Measurements from ENCODE around the gene PCOLCE2. TPM values are rescaled to one million over a fixed set of nuclear protein-coding genes. Genes with fewer than 3 reads are reported as not detected.

Gene PCOLCE2
- total RNA-seq, 1 experiment from 2014 or later = 14.6 TPM

DNA sequence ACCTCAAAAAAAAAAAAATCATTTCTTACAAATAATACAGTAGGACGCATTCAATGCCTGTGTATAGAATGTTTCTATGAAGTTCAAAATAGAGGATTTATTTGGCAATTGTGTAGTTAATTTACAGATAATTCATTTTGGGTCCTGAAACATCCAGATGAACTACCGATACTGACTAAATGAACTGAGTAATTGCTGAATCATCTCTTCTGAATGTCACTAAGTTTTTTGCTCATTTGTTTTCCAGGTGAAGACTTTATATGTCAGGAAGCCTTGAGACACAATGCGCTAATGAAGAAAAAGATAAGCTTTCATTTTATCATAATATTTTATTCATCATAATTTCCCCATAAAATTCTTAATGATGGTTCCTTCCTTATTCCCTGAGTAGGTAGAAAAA lies 39.7 kb downstream of the PCOLCE2 start:
- TF ChIP-seq, protein P1, sequence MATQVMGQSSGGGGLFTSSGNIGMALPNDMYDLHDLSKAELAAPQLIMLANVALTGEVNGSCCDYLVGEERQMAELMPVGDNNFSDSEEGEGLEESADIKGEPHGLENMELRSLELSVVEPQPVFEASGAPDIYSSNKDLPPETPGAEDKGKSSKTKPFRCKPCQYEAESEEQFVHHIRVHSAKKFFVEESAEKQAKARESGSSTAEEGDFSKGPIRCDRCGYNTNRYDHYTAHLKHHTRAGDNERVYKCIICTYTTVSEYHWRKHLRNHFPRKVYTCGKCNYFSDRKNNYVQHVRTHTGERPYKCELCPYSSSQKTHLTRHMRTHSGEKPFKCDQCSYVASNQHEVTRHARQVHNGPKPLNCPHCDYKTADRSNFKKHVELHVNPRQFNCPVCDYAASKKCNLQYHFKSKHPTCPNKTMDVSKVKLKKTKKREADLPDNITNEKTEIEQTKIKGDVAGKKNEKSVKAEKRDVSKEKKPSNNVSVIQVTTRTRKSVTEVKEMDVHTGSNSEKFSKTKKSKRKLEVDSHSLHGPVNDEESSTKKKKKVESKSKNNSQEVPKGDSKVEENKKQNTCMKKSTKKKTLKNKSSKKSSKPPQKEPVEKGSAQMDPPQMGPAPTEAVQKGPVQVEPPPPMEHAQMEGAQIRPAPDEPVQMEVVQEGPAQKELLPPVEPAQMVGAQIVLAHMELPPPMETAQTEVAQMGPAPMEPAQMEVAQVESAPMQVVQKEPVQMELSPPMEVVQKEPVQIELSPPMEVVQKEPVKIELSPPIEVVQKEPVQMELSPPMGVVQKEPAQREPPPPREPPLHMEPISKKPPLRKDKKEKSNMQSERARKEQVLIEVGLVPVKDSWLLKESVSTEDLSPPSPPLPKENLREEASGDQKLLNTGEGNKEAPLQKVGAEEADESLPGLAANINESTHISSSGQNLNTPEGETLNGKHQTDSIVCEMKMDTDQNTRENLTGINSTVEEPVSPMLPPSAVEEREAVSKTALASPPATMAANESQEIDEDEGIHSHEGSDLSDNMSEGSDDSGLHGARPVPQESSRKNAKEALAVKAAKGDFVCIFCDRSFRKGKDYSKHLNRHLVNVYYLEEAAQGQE (IDR thresholded peaks at IDR 0.05; ENCODE audit: insufficient read depth in 1 of 2, low read depth in 2 of 2, low read length in 1 of 2) = no peak
- TF ChIP-seq TCF7L2 (IDR thresholded peaks at IDR 0.05; ENCODE audit: low read depth, low read length) (no peak), POLR2AphosphoS5 (IDR thresholded peaks at IDR 0.05; ENCODE audit: low read depth, low read length) (no peak), SIN3A (IDR thresholded peaks at IDR 0.05; ENCODE audit: borderline replicate concordance, insufficient read depth, low read depth, low read length) (no peak)
- TF ChIP-seq, protein P2, sequence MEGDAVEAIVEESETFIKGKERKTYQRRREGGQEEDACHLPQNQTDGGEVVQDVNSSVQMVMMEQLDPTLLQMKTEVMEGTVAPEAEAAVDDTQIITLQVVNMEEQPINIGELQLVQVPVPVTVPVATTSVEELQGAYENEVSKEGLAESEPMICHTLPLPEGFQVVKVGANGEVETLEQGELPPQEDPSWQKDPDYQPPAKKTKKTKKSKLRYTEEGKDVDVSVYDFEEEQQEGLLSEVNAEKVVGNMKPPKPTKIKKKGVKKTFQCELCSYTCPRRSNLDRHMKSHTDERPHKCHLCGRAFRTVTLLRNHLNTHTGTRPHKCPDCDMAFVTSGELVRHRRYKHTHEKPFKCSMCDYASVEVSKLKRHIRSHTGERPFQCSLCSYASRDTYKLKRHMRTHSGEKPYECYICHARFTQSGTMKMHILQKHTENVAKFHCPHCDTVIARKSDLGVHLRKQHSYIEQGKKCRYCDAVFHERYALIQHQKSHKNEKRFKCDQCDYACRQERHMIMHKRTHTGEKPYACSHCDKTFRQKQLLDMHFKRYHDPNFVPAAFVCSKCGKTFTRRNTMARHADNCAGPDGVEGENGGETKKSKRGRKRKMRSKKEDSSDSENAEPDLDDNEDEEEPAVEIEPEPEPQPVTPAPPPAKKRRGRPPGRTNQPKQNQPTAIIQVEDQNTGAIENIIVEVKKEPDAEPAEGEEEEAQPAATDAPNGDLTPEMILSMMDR (IDR thresholded peaks at IDR 0.05) = no peak
- CTCF ChIA-PET = no interaction called here
- Histone ChIP-seq H3K36me3 (ENCODE audit: control insufficient read depth, insufficient read depth, low read length) (no peaks in the 10 kb centered on the region), H3K27me3 (ENCODE audit: control insufficient read depth, insufficient read depth, low read length) (no peaks in the 10 kb centered on the region), H3K4me3 (ENCODE audit: low read depth in 2 of 2, low read length in 2 of 2) (no peak overlapping the region), H3K27ac (ENCODE audit: low read length) (no peak overlapping the region), H3K4me1 (ENCODE audit: control insufficient read depth, insufficient read depth, low read length) (peaks cover 9% of the 10 kb centered on the region), H3K9me3 (ENCODE audit: control insufficient read depth, insufficient read depth, low read depth, low read length) (no peaks in the 10 kb centered on the region)
- no peak for ATAC-seq
- intact Hi-C loops (cut with micrococcal nuclease; ENCODE audit: unreplicated experiment) = no loop called here
- in situ Hi-C loops (cut with HindIII; ENCODE audit: low pct_unique_long_range_greater_than_20kb, low sequenced_read_pairs) = no loop called here
- POLR2A ChIA-PET = no interaction called here
- BruUV-seq (replicated peaks) = no TSS peak
- DNase-seq (ENCODE audit: low read depth, low spot score) = no peak

DNA sequence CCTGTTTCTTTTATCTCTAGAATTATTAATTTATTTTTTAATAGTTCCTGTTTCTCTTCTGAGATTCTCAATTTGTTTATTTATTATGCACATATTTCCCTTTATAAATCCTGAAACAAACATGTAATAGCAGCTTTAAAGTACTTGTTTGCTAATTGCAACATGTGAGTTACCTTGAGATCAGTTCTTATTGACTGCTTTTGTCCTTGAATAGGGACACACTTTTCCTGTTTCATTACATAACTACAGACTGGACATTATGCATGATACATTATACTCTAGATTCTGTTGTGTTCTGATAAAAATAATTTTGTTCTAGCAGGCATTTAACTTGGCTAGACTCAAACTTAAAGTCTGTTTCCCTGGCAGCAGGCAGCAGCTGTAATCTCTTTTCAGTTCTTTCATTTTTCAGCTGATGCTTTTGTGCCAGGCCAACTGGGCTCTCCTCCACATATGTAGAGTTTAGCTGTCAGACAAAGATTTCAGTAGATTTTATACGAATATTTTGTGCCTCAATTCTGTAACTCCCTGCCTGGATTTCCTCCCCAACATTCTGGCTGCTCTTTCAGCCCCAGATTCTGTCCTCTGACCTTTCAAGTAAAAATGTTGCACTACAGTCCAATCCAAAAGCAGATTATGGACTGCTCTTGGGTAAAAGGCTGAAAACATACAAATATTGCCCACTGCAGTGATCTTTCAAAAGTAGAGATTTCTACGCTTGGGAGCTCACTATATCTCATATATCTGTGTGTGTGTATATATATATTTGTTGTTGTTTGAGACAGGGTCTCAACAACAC lies 41.9 kb downstream of the PCOLCE2 start:
- H3K4me1 ChIP-seq (ENCODE audit: control insufficient read depth, insufficient read depth, low read length) = no peaks in the 10 kb centered on the region
- TF ChIP-seq, protein P1 (IDR thresholded peaks at IDR 0.05; ENCODE audit: insufficient read depth in 1 of 2, low read depth in 2 of 2, low read length in 1 of 2) = no peak
- TF ChIP-seq SIN3A (IDR thresholded peaks at IDR 0.05; ENCODE audit: borderline replicate concordance, insufficient read depth, low read depth, low read length) = no peak
- TF ChIP-seq, protein P2 (IDR thresholded peaks at IDR 0.05) = no peak
- TF ChIP-seq POLR2AphosphoS5 (IDR thresholded peaks at IDR 0.05; ENCODE audit: low read depth, low read length) = no peak
- TF ChIP-seq TCF7L2 (IDR thresholded peaks at IDR 0.05; ENCODE audit: low read depth, low read length) = no peak
- no peaks in the 10 kb centered on the region for H3K27me3 ChIP-seq (ENCODE audit: control insufficient read depth, insufficient read depth, low read length)
- ChIA-PET CTCF (no interaction called here), POLR2A (no interaction called here)
- ATAC-seq (no peak), DNase-seq (ENCODE audit: low read depth, low spot score) (no peak)
- H3K27ac ChIP-seq (ENCODE audit: low read length) = no peak overlapping the region
- in situ Hi-C loops (cut with HindIII; ENCODE audit: low pct_unique_long_range_greater_than_20kb, low sequenced_read_pairs) = no loop called here
- no TSS peak for BruUV-seq (replicated peaks)
- H3K36me3 ChIP-seq (ENCODE audit: control insufficient read depth, insufficient read depth, low read length) = no peaks in the 10 kb centered on the region
- intact Hi-C loops (cut with micrococcal nuclease; ENCODE audit: unreplicated experiment) = no loop called here
- H3K4me3 ChIP-seq (ENCODE audit: low read depth in 2 of 2, low read length in 2 of 2) = no peak overlapping the region
- no peaks in the 10 kb centered on the region for H3K9me3 ChIP-seq (ENCODE audit: control insufficient read depth, insufficient read depth, low read depth, low read length)
